T-helper 1 cell treated with Interleukin-12 subunit alpha and Interleukin-12 subunit beta and Interleukin-4 antibody, amounts not matched to agents 30 ng/mL and 1 ng/mL, for 36 hours (primary cell): ENCODE results near the gene ABHD2. TPM values are rescaled to one million over a fixed set of nuclear protein-coding genes. Genes with fewer than 3 reads are reported as not detected.

ENCODE experiments used
- intact Hi-C: fragments of 100-400 bp; cut with micrococcal nuclease; formaldehyde crosslinking; loops from one replicate; pipeline ENCODE4 v1.15.1; 2024
- total RNA-seq: library from RNA; stranded (reverse); gene quantifications from 2 replicates; pipeline ENCODE4 v1.2.3, GENCODE V29; 2022

ABHD2 gene
- total RNA-seq, 1 donor from 2014 or later: 65.0 TPM

DNA sequence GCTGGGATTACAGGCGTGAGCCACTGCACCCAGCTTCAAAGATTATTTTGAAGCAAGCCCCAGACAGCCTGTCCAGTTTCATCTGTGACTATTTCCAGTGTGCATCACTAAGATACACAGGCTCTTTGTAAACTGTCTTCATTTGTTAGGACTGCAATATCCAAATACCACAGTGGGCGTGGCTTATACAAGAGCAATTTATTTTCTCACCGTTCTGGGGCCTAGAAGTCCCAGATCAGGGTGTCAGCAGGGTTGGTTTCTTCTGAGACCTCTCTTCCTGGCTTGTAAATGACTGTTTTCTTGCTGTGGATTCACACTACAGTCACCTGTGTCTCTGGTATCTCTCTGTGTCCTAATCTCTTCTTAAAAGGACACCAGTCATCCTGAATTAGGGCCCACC lies 73.4 kb downstream of the ABHD2 start:
- intact Hi-C loops: no loop called here

DNA sequence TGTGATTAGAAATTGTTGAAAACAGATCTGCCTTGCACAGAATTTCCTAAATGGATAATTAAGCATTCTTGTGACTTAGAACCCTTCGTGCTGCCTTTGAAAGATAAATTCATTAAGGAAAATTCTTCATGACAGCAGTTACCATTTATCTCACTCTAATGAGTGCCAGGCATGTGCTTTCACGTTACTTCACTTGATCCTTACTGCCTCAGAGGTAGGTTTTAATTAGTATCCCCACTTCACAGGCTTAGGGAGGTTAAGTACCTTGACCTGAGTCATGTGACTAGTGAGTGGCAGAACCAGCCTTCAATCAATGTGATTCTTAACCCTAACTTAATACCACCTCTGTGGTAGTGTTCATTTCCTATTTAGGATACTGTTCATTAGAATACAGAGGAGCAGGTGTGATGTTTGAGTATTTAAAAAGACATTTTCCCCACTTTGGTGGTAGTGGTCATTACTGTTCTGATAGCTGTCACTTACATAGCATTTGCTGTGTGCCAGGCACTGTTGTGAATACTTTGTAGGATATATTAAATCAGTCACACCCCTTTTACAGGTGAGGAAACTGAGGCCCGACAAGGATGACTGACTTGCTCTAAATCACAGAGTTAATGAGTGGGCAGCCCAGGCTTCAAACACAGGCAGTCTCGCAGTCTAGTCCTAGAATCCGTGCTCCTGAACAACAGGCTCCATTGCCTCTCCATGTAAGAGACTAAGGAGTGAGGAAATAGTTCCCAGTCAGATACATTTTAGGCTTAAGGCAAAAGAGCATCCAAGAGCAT lies 75.2 kb downstream of the ABHD2 start:
- intact Hi-C loops: no loop called here

DNA sequence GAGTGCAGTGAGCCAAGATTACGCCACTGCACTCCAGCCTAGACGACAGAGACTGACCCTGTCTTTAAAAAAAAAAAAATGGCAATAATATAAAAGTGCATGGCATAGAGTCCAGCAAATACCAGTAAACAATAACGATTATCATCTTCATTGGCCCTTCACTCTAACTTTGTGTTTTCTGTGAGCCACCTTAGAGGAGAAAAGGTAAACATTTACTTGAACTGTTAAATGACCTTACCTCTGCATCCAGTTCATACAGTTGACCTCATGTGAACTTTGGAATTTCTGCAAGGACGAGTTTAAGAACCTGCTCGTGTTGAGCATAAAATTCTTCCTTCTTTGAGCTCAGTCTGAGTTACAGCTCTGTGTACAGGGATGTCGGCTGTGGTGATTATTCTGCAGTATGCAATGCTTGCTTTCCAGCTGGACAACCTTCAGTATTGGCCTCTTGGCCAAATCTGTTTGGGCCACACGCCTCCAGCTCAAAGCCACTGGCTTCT lies 76.5 kb downstream of the ABHD2 start:
- intact Hi-C loops: no loop called here

DNA sequence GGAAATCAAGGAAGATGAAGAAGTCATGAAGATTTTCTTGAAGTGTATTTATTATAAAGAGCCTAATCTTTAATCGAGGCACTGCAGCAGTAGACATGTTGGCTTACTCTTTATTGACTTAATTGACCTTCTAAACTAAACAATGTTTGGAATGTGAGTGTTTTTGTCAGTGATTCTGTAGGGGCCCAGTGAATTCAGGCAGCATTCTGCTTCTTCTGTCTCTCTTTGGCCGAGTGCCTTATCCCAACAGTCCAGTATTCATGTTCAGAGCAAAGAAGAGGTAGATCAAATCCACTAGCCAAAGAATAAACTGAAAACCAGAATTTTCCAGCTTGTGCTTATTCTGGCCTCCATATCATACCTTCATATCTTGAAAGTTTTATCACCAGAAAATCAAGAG lies 77.4 kb downstream of the ABHD2 start:
- intact Hi-C loops: no loop called here

DNA sequence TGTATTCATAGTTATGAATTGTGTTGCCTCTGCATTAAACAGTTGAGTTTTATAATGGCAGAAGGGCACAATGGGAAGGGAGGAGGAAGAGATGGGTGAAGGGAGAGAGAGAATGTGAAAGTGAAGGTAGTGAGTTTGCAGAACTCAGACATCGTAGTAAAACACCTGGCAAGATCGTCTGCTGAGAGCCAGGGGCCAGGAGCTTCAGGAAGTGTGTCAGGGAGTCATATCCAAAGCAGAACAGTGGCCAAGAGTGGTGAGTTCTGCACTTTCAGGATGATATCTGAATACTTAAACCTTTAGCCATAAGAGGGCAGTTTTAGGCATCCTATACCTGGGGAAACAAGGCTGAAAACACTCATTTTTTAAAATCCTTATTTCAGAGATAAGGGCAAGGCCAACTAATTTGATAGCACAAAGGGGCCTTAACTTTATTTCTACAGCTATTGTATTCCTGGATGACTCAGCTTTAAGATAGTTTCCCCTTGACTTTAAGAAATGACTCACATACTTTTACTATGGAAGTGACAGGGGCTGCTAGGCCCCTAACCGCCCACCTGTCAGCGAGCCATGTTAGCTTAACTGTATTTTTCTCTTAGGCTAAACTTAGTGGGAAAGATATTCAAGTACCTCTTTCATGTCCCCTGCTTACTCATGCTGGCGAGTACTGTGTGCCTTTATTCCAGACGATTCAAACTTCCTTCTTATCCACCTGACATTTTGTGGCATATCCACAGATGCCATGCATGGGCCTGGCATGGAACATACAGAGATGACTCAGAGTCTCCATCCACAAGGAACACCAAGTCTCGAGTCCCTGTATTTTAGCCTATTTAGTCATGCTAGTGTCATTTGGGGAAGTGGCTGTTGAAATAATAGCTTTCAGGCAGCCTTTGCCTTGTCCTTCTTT lies 79.3 kb downstream of the ABHD2 start:
- intact Hi-C loops: no loop called here

DNA sequence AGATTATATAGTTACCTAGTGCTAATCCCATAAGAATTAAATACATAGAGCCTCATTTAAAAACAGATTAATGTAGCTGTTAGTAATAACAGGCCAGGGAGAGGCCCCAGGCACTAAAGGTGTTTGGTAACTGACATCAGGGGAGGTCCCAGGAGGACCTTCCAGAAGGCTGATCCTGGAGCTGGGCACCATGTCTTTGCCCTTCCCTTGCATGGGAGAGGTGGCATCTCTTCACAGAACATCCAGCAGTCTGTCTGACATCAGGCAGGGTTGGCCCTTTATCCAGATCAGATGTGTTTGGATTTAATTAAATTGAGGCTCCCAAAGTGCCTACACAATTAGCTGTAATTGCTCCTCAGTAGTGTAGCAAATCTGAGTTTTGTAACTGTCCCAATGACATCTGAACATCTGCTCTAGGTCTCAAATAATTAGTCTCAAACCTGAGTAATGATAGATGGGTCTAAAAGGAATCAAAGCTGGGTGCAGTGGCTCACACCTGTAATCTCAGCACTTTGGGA lies 80.1 kb downstream of the ABHD2 start:
- intact Hi-C loops: no loop called here

DNA sequence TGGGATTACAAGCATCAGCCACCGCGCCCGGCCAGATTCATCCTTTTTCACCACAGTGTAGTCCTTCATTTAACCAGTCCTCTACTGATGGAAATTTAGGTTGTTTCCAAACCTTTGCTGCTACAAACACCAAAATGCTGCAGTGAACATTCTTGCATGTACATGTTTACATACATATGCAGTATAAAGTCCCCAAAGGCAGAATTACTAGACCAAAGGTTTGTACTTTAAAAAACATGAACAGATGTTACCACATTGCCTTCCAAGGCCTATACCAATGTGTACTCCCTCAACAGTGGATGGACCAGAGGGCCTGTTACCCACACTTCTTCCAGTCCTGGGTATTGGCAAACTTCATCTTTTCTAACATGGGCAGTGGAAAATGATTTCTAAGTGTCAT lies 82.1 kb downstream of the ABHD2 start:
- intact Hi-C loops: no loop called here

DNA sequence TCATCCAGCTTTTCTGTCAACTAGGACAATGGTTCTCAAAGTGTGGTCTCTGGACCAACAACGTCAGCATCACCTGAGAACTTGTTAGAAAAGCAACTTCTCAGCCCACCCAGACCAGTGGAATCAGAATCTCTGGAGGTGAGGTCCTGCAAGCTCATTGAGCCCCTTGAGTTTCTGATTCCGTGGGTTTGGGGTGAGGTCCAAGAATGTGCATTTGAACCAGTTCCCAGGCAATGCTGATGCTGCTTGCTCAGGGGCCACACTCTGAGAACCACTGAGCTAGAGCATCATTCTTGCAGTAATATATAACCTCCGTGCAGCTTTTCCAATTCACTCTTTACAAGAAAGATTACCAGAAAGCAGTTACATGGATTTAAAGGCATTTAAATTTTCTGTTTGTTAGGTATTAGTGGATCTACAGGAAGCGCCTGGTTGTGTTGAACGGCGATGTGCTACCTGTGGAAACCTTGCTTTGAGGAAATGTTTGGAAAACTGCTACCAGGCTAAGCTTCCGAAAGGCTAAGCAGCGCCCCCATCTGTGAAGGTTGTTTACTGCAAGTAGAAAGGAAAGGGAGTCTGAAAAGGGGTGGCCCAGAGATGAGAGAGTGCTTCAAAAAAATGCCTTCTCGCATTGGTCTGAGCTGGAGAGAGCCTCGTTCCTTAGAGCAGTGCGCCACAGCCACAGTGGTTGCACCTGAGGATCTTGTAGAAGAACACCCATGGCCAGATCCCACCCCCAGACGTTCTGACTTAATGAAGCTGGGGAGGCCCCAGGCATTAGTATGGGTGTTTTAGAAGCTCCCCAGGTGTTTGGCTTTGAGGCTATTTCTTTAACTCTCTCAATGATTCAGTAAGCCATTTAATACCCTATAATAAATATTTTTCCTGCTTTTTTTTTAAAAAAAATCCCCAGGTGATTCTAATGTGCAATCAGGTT lies 83.1 kb downstream of the ABHD2 start:
- intact Hi-C loops: no loop called here

DNA sequence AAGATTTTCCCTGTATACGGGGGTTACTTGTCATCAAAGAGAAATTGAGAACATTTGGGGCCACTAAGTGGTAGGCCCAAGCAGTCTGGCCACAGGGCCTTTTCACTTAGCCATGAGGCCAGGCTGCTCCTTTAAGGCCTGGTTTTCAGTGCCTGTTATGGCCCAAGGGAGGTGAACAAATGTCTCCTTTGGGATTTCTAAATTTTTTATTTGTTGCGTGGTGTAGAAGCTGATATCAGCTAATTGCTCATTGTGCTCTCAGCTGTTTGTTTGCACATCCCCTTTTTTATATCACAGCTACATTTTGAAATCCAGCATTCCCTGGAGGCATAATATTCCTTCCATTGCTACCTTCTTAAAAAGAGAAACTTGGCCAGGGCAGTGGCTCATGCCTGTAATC lies 84.7 kb downstream of the ABHD2 start:
- intact Hi-C loops: no loop called here

DNA sequence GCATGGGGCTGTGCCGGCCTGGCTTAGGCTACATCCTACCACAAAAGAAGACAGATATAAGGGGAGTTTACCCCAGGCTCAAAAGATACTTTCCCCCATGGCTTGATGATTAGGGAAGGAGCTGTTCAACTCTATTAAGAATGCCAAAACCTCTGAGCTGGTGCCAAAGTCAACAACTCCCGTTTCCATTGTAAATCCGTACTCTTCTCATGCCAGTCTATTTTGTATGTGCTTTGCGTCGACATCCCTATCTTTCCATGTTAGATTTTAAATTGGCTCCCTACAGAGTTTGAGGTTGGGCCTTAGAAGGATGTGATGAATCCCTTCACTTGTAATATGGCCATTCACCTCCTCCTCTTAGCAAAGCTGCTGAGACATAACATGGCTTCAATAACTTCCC lies 86.2 kb downstream of the ABHD2 start:
- intact Hi-C loops: no loop called here

DNA sequence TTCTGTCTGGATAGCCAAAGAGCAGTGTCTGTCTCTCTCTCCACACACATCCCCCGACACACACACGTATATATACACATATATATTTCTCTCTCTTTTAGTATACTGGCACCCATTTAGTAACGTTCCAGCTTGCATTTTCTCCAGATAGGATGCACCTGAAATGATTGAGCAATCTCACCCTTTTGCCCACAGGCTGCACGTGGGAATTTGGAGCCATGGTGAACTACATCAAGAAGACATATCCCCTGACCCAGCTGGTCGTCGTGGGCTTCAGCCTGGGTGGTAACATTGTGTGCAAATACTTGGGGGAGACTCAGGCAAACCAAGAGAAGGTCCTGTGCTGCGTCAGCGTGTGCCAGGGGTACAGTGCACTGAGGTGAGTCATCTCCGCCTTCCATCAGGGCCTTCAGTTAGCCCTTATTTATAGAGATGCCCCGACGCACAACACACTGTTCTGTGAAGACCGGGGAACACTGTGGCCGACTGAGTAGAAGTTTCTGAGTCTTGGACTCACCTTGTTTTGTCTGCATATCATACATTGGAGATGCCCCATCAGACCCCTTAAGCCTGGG lies 87.4 kb downstream of the ABHD2 start:
- intact Hi-C loops: loop anchor here (5.0 kb wide), 2 partner anchors 33 to 48 kb away; no protein-coding TSS in a partner anchor

DNA sequence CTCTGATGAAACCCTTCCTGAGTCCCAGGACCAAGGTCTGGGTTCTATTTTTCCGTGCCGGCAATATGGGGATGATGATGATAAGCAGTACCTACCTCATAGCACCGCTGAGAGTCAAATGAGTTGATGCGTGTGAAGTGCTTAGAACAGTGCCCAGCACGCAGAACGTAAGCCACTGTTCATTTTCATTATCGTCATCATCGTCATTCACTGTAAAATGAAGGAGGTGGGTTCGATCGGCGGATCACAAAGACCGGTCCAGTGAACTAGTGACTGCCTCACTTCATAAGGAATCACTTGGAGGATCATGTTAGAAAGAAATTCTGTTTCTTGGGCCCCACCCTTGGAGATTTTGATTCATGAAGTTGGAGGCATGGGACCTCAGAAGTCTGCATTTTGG lies 88.9 kb downstream of the ABHD2 start:
- intact Hi-C loops: loop anchor here (1.0 to 5.0 kb wide), 6 partner anchors 35 to 283 kb away; partner anchors contain the start of gene ABHD2

DNA sequence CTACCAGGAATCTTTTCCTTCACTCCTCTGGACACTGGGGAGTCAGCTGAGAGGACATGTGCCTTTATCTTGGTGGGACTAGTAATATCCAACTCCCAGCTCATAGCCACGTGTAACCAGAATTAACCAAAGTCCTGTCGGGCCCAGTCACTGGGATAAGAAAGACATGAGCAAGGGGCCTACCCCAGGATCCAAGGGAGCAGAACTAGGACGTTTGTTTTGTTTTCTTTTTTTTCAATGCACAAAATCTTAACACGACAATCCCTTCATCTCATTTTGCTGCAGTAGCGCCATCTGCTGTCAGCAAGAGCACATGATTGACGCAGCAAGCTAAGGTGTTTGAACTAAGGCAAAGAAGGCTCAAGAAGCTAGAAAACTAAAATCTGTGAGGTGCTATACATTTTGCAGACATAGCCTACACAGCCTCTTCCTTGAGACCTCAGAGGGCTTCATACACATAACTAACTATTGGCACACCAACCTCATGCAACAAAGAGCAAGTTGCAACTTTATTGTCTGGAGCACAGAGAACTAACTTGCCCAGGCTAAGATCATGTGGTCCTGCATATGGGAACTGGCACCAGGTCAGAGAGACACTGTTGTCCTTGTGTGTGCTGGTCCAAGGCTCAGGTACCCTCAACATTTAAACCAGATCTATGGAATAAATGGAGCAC lies 89.5 kb downstream of the ABHD2 start:
- intact Hi-C loops: loop anchor here (1.0 to 5.0 kb wide), 6 partner anchors 35 to 283 kb away; partner anchors contain the start of gene ABHD2

DNA sequence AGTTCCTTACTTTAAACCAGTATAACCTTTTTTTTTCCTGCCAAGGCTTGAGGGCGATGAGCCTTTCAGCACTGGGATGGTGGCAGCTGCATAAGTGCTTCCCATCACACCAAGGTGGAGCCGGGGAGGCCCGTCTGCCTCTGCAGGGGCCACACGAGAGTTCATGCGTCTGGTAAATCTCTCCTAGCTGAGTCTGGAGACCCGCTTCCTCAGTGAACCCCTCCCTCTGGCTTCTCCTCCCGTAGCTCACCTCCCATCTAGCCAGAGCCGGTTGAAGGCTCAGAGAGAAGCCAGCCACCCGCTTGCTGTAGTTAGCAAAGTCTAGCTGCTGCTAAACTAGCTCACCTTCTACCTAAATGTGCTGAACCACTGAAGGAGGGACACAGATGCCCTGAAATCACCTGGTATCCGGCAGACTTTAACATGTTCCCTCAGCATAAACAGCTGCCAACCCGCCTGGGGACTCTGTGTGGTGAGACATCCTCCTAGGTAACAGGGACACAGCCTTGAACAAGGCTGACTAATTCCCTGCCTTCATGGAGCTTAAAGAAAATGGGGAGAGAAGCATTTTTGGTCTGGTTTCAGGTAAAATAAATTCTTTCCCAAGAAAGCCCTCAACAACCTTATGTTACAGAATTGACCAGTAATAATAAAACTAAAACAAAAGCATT lies 90.2 kb downstream of the ABHD2 start:
- intact Hi-C loops: loop anchor here (5.0 kb wide), 2 partner anchors 36 to 51 kb away; no protein-coding TSS in a partner anchor

DNA sequence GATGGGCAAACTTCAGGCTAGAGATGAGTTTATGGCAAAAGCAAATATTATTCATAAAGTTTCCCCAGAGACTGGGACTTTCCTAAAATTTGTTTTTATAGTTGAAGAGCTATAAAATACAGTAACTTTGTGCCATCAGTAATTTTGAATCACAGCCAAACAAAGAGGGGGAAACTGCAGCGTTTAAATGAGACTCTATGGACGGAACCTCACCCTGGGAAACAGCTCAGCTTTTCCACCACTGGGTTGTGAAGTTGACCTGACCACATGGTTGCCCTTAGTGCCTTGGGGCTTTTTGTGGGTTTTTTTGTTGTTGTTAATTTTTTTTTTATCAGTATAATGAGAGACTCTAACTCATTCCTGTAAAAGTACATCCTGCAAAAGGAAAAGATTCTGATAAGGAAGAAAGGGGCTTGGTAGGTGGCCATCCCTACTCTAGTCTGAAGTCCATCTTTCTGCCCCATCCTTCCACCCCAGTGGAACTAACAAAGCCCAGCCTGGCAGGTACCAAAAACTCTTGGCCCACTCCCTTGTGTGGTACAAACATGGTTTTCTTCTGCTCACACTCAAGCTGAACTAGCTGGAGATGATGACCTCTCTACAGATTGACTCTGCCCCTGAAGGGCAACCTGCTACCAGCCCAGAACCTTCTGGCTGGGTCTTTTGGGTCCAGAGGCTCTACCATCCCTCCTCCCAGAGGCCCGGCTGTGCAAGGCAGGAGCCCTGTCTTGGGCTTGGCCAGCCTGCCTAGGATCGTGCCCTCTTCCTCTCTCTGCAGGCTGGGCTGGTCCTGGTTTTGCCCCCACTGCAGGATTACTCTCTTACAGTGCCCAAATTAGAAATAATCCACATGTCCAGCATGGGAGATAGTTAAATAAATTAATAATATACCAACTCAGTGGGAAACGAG lies 92.0 kb downstream of the ABHD2 start:
- intact Hi-C loops: loop anchor here (5.0 kb wide), 2 partner anchors 38 to 53 kb away; no protein-coding TSS in a partner anchor

DNA sequence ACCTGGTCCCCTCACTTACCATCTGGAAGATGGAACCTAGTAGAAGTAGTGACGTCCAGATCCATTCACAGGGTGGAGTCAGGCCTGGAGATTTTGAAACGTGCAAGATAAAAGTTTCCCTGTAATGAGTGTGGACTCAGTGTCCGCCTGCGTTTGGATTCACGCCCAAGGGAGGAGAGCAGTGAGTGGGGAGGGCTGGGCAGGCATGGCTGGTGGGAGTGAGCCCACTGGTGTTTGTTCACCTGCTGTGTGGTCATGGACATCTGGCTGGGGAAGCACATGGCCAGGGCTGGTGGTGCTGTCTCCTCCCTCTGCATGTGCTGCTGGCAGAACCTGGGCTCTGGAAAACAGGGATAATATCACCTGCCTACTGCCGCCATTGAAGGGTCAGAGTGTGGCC lies 96.1 kb downstream of the ABHD2 start:
- intact Hi-C loops: no loop called here

DNA sequence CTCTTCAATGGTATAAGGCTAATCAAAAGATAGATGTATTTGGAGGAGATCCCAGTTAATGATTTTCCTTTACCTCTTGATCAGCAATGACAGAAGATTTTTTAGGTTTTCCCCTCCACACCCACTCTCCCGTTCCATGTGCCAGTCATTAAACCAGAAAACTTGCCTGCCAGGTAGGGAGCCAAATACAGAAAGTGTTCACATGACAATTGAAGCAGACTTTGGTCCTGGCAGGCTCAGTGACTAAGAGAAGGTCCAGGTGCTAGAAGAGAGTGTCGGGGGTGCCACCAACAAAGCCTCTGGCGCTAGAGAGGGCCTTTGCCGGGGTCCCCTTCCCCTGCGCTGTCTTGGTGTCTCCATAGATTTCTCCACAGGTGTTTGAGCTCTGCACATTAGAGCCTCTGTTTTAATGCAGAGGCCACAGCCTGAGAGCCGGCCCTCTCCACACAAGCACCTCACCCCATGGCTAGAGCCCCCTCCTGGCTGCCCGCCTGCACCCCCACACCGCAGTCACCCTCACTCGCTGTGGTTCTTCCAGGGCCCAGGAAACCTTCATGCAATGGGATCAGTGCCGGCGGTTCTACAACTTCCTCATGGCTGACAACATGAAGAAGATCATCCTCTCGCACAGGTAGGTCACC lies 96.8 kb downstream of the ABHD2 start:
- intact Hi-C loops: no loop called here

DNA sequence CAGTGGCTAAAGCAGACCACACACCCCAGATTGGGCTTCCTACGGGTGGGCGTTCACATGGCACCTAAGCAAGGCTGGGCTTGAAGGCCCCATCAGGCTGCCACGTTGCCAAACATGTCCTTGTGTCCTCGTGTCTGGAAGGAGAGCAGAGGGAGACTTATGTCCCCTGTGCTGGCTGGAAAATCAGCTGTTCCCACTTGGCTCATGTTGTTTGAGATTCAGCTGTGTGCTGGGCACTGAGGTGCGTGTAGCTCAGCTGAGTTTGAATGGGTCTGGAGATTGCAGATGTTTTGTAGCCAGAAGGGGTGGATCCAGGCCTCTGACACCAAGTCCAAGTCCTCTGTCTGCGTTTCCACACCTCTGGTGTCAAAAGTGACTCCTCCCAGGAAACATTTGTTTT lies 98.5 kb downstream of the ABHD2 start:
- intact Hi-C loops: no loop called here
